GM12872 (cell line): ENCODE results near the gene BPIFB2.

ENCODE experiments used
- CTCF ChIP-seq: IDR thresholded peaks from 3 replicates; pipeline ENCODE4 v1.5.1; 2011; ENCODE audit warnings: low read depth, mild to moderate bottlenecking, low read length, moderate library complexity; ENCODE audit not compliant: insufficient read depth

Gene BPIFB2

DNA sequence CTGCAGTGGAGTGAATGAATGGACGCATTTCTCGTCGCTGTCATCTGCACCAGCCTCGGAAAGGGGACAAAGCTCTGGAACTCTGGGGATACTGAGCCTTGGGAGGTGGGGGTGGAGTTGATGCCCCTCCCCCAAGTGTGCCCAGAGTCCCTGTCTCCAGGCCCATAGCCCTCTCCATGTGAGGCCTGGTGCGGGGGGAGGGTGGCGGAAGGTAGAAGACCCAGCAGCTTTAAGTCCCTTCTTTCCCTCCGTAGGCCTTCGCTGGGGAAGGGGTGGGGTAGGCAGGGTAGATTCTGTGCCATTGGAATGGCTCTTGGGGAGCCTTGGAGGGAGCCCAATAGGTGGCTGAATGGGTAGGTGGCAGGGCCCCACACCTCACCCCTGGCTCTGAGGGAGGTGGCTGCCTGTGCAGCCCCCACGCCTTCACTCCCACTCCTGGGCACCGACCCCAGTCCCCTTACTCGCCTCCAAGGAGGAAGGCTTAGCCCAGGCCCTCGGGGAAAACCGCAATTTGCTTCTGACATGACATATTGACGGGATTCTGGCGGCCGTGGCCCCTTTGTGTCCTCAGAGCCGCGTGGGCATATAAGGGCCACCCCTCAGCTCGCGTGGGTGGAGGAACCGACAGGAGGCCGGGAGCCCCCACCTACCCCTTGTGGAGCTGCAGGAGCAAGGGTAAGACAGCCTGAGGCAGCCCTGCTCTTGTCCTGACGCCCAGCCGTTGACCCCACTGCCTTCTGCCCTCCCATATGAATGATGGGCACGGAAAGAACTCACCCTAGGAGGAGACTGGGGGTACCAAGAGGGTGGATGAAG, 46.0 kb downstream of the BPIFB2 start, which contains the start of gene BPIFB3:
Gene BPIFB3 (plus strand): TSS at position 613 of the 816 bp plus-strand sequence. CDS start 1,533 bp downstream, outside the sequence.
- no peak for TF ChIP-seq CTCF

DNA sequence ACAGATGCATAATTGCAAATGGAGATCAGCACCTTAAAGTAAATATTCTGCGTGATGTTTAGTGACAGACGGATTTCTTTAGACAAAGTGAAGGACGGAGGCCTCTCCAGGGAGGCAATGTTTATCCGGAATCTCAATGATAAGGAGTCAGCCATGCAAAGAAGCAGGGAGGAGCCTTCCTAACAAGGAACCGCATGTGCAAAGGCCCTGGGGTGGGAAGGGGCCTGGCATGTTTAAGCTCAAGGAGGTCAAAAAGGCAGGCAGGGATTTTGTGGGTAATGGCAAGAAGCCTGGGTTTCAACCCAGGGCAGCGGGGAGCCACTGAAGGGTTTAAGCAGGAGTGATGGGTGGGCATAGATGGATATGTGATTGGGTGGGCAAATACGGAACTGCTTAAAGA, 46.9 kb downstream of the BPIFB2 start:
- no peak for TF ChIP-seq CTCF

- no peak for TF ChIP-seq CTCF
Measured at GRCh38 chr20:33054791-33055190, 47.3 kb downstream of the BPIFB2 start.

DNA sequence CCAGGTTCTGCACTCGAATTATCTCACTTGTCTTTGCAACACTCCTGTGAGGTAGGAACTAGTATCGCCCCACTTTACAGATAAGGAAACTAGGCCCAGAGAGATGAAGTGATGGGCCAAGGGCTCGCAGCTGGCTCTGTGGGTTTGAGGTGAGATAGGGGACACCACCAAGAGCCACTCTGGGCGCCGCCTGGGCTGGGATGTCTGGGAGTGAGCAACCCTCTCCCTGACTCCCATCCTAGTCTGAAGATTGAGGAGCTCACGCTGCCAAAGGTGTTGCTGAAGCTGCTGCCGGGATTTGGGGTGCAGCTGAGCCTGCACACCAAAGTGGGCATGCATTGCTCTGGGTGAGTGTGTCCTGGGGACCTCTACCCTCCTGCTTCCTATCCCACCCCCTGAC, 51.6 kb downstream of the BPIFB2 start:
- TF ChIP-seq CTCF, result no peak

- no peak for TF ChIP-seq CTCF
Measured at GRCh38 chr20:33059741-33060390, 52.4 kb downstream of the BPIFB2 start.

DNA sequence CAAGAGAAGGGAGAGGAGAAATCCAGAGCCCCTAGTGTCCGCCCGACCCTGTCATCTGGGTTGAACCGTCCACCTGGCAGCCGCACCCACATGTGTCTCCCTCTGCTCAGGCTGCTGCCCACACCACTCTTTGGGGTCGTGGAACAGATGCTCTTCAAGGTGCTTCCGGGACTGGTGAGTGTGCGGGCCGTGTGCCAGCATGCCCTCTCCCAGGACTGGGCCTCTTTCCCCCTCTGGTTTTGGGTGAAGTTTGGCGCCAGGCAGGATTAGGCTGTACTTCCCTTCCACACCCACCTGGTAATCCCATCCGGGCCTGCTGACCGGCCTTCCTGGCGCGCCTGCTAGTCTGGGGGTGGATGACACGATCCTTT, 54.1 kb downstream of the BPIFB2 start:
- TF ChIP-seq CTCF, result no peak

- TF ChIP-seq CTCF, result no peak
Measured at GRCh38 chr20:33062105-33062824, 54.8 kb downstream of the BPIFB2 start.
